ENCODE data around the gene TBXAS1.

TBXAS1 gene

DNA sequence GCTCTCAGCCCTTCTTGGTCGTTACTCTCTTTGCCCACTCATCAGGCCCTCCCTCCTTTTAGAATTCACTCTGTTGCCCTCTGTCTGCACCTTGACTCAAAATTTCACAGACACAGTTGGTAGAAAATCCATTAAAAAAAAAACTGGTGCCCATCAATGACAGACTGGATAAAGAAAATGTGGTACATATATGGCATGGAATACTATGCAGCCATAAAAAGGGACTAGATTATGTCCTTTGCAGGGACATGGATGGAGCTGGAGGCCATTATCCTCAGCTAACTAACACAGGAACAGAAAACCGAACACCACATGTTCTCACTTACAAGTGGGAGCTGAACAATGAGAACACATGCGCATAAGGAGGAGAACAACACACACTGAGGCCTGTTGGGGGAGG, 118.0 kb downstream of the TBXAS1 start:
- DNase-seq (ENCODE audit: low spot score): no peak

DNA sequence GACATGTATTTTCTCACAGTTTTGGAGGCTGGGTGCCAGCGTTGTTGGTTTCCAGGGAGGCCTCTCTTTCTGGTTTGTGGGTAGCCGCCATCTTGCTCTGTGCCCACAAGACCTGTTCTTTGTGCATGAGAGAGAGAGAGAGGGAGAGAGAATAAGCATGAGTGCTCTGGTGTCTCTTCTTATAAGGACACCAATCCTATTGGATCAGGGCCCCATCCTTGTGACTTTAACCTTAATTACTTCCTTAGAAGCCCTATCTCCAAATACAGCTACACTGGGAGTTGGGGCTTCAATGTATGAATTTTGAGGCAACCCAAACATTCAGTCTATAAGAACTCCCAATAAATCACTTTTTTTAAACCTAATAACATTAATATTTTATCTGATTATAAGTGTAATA, 119.1 kb downstream of the TBXAS1 start:
- DNase-seq (ENCODE audit: low spot score): no peak

DNA sequence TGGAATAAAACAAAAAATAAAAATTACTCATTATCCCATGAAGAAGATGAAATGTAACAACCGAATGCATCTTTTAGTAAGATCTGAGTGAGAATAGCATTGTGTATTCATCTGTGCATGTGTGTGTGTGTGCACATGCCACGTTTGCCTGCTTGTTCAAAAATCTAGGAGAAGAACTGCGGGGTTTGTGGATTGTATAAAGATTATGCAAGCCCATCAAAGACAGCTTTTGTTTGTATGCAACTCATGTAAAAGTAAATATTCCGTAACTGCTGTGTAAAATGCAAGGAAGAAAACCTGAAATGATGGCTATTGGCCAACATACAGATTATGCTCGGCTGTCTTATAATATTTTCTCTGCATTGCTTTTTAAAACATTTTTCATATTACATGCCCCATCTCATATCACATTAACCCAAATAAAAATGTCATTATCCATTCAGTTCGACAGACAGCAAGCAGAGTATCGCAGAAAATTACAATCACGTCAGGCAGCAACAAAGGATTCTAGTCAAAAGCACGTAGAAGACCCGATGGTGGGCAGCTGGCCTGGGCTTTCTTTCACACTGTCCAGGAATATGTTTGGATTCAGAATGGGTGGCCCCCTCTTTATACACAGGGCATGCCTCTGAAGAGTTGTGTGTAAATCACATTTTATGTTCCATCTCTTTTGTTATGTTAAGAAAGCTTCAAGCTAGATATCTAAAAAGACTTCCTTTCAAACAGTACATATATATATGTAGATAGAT, 119.7 kb downstream of the TBXAS1 start:
- no peak for DNase-seq (ENCODE audit: low spot score)

DNA sequence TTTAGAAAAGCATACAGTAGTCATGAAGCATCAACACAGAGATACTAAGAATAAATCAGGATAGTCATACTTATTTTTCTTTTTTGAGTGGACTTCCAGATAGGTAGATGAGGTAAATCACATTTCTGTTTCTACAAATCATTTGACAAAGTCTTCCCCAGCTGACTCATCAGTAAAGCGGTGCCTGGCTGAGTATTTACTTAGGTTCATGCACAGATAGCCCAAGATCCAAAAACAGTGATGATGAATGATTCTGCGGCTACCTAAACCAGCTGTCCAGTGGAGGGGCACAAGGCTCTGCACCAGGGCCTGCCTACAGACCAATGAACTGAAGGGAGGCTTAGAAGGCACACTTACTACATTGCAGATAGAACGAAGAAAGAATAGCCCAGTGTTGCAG, 120.6 kb downstream of the TBXAS1 start:
- no peak for DNase-seq (ENCODE audit: low spot score)

DNA sequence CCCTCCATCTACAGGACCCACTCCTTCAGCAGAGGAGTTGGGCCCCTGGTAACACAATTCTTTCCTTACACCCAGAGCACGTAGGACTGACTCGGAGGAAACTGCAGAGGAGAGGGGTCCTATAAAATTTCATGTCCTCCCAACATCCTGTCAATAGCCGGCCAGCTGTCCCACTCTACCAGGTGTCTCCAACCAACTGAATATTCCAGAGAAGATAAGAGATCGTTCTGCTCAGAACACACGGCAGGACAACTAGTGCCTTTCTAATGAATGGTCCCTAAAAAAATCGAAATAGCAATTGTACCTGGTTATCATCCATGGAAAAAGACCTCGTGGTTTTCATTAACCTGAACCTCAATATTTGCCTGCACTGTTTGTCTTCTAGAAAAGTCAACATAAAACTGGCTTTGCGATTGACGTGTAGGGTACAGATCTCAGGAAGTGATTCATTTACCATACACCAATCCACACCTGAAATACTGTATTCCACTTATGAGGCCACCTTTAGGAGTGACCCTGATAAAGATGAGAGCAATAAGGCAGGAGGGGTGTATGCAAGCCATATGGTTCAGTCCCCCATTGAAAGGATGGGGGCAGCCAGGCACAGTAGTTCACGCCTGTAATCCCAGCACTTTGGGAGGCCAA, 121.9 kb downstream of the TBXAS1 start:
- no peak for DNase-seq (ENCODE audit: low spot score)

DNA sequence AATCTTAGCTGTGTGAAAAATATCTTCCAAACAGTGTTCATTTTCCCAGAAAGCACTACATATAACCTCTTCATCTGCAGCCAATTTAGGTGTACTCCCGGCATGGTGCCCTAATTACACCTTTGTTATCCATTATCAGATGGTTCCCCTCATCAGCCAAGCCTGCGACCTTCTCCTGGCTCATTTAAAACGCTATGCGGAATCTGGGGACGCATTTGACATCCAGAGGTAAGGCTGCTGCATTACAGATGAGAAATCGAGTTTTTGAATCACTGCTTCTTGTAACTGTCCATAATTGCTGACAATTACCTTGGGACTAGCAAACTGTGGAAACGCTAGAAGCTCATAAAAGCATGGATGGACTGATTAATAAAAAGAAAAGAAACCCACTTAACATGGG, 124.2 kb downstream of the TBXAS1 start:
- DNase-seq (ENCODE audit: low spot score): no peak

DNA sequence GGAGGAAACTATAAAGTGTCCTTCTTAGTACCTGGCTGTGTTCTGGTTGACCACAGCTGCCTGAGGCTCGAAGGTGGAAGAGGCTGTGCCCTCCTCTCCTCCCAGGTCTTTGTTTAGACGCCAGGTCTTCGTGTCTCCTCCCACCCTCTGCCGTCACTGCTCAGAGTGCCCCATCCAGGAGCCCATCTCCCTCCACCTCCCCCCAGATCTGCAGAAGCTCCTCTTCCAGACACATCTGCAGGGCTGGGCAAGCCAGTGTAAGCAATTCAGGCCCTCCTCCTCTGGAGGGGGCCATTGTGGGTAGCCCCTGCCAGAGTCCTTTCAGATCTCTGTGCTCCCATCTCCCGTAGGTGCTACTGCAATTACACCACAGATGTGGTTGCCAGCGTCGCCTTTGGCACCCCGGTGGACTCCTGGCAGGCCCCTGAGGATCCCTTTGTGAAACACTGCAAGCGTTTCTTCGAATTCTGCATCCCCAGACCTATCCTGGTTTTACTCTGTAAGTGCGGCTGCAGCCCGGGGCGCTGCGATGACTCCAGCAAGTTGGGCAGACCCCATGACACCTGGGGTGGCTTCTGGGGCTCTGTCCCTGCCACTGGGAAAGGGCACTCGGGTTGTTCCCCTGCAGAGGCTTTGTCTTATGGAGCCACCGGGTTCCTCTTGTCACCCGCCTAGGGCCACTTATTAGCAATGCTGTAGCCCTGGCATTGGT, 126.2 kb downstream of the TBXAS1 start:
- DNase-seq (ENCODE audit: low spot score): no peak

DNA sequence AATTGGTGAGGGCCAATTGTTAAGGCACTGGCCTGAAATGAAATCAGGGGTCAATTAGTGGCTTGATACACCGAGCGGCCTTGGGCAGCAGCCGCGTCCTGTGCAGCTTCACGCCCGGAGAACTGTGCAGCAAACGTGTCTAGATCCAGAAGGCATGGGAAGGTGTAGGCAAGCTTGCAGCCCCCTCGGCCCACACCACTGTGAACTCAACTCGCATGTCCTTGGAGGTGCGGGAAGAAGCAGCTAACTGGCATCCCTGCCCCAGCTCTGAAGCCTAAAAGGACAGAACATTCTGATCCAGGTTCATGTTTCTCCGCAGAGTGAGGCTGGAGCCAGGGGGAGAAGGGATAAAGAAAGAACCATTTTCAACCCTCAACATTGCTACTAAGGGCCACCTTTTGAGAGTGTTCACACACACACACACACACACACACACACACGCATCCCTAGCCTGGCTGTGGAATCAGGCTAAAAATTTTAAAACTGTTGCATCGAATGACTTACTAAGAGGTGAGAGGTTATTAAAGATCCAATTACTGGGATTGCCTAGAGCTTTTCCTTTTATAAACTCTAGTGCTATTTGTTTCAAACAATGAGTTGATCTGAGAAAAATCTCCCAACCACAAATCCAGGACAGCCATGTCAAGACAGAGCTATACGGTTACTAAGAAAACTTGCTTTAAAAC, 129.7 kb downstream of the TBXAS1 start:
- DNase-seq (ENCODE audit: low spot score): no peak

DNA sequence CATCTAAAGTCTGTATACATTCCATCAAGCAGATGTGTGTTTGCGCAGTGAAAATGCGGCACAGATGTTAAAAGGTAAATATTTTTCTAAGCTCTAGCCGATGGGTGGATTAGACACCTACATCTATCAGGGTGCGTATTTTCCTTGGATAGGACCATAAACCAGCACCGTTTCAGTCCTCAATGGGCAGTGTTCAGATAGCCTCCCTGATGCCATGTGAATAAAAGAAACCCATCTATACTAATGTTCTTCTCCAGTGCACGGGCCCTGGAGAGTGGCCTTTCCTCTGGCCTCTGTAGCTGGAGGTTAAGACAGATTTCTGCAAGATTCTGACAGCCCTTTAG, 130.2 kb downstream of the TBXAS1 start:
- DNase-seq (ENCODE audit: low spot score): no peak

DNA sequence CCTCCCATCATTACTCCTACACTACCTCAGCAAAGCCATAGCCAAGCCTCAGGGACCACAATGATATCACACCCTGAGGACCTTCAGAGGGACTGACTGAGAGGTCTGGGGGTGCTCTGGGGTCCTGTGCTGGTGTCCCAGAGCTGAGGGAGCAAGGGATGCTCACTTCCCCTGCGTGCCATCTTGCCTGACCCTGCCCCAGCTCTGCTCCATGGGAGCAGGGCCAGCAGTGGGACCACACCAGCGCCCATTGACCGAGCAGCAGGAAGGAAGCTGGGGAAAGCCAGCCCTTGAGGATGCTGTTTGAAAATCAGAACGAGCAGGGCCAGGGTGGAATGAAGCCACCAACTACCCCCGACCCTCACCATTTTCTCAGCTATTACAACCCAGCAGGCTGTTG, 130.7 kb downstream of the TBXAS1 start:
- DNase-seq (ENCODE audit: low spot score): no peak

DNA sequence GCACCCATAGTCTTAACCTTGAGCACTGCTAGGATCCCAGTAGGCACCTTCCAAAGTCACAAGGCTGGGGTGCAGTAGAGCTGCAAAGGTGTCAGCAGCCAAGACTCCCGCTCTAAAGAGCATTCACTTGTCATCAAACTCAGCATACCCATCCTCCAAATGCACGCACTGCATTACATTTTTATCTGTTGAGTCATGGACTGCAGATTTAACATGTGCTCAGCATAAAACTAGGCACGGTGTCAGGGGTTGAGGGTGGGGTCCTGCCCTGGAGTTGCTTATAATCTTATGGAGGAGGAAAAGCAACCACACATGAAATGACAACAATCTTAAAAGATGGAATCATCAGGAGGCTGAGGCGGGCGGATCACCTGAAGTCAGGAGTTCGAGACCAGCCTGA, 131.1 kb downstream of the TBXAS1 start:
- no peak for DNase-seq (ENCODE audit: low spot score)

DNA sequence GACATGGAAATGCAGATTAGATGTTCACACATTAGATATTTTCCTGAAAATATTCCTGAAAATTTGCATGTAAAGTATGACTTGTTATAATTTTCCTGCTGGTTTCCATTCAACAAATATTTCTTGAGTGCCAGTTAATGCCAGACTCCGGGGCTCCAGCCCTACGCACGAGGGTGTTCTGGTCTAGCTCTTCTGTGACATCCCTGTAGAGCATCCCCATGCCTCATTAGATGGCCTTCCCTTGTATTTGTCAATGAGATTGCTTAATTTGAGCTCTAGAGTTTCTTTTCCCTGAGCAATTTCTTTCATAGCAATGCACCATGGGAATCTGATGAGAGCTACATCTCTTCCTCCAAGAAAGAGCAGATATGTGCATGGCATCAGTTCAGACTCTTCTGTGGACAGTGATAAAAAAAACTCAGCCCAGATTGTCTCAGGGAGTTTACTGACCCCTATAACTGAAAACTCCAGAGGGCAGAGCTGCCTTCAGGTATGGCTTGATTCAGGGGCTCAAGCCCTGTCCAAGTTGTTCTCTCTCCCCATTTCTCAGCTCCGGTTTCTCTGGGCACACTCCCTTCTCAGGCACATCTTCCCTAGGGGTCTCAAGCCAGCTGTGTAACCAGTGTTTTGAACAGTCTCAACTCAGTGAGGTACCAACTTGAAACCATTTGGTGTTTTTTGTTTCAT, 137.0 kb downstream of the TBXAS1 start:
- no peak for DNase-seq (ENCODE audit: low spot score)

DNA sequence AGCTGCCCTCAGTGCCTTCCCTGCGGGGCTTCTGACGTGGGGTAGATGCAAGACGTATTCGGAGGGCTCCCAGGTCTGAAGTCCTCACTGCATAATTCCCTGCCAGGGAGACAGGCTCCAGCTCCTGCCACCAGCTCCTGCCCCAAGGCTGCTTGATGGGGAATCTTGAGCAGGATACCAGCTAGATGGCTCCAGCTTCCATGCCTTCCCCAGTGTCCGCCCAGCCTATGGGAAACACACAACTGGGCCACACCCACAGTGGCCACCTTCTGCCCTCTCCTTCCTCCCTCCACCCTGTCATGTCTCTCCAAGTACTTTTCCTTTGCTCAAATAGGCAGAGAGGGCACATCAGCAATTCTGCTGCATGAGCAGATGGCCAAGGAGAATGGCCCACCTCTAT, 137.9 kb downstream of the TBXAS1 start:
- DNase-seq (ENCODE audit: low spot score): no peak

DNA sequence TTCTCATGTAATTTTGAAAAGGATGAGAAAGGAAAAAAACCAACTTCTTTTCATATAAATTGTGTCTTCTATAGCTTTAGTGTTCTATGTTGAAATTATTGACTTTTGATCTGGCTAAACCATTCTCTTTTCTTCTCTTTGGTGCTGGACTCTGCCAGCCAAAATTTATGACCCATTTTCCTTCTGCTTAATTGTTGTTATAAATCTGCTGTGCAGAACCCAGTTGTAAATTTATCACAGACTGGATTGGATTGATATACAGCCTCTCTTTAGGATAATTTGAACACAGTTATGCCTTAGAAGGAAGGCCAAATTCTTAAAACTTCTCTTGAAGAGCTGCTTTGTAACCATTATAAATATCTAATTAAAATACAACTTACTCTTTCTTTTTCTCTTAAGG, 139.9 kb downstream of the TBXAS1 start:
- DNase-seq (ENCODE audit: low spot score): no peak

DNA sequence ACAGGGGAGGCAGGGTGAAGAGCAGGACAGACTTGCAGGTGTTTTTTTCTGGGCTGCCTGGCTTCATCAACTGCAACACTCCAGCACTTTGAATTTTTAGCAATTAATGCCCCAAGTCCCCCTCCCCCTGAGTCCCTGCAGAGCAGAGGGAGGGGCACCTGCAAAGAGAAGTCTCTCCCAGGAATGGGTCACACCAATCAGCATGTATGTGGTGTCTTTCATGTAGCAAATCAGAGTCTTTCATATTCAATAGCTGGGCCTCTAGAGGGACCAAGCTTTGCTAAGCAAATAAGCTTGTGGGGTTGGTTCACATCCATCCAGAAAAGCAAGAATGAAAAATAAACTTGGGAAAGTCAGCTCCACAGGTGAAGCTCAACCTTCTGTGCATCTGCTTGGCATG, 143.0 kb downstream of the TBXAS1 start:
- DNase-seq (ENCODE audit: low spot score): no peak

DNA sequence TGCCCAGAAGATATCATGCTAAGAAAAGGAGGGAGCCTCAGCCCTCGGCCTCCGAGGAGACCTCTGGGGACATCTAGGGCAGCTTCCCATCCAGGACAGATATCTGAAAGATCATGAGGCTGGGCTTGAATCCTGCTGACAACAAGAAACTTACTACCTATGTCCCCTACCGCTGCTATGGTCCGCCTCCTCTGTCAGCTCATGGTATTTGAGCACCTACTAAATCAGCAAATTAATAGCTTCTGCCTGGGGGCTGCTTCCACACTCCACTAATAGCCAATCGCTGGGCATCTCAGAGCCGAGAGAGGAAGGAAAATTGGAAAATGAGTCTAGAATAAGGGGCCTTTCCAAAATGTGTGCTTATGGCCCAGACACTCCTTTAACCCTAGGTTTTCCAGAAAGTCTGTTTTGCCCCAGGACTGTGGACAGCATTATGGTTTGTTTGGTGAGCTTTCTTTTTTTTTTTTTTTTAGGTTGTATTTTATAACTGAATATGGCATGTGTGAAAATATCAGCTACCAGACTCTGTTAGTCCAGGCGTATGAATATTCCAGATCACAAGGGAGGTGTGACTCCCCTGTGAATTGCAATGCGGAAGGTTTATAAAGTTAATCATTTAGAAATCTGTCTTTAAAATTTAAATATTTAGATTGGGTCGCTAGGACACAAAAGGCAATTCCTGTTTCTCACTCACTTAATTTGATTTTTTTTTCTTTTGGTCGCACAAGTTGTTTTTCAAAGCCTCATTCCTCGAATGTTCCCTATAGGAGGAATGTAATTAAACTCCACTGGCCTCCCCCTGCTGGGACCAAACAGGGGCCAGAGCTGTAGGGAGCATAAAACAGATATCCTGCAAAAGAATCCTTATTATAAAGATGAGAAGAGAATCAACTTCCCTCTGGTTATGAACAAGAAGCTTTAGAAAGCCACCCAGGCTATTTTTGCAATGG, 144.3 kb downstream of the TBXAS1 start:
- DNase-seq (ENCODE audit: low spot score): no peak

DNA sequence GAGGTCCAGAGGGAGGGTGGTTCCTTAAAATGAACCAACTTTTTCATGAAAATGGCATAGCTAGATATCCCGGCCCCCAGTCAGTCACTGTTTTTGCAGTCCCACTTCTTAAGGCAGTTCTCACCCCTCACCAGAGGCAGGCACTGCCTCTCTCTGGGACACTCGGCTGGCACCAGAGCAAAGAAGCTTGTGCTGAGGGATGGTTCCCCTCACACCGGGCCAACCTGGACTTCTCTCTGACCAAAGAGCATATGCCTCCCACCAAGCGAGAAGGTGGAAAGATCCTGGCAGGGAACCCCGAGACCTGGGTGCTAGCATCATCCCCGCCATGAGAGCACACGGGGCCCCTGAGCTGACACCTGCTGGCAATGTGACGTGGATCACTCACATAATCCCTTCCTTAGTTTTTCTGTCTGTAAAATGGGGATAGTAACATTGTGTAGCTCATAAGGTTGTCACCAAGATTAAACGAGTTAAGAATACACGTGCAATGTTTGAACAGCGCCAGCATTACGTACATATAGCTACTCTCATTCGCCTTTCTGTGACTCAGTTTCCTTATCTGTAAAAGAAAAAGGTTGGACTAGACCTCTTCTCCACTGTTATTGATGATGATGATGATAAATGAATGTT, 145.2 kb downstream of the TBXAS1 start:
- no peak for DNase-seq (ENCODE audit: low spot score)

DNA sequence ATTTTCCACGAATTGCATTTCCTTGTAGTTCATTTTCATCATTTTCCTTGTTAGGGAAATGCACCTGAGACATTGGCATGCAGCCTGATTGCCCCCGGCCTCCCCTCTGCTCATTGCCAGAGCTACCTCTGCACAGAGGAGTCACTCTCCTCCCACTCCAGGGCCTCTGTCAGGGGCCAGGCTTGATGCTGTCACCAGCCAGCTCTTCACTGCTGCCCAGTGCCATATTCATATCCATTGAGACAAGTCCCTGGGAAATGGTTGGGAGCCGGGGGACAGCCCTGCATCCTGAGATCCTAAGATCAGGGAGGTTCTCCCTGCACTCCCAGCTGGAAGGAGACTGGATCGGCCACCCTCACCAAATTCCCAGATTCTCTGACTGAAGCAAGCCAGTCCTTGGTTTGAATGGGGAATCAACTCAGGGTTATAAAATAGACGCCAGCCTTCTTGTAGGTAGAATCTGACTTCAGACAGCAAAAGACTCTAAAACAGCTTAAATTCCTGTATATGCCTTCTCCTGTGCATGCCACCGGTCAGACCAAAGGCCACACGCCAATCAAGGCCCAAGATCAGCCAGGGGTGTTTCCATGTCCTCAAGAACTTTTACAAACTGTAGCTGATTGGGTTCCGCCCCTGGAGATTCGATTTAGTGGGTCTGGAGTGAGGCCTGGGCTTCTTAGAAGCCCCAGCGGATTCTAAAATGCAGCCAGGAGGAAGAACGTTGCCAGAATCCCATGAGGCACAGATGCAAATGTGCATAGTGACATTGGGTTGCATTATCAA, 147.2 kb downstream of the TBXAS1 start:
- no peak for DNase-seq (ENCODE audit: low spot score)

DNA sequence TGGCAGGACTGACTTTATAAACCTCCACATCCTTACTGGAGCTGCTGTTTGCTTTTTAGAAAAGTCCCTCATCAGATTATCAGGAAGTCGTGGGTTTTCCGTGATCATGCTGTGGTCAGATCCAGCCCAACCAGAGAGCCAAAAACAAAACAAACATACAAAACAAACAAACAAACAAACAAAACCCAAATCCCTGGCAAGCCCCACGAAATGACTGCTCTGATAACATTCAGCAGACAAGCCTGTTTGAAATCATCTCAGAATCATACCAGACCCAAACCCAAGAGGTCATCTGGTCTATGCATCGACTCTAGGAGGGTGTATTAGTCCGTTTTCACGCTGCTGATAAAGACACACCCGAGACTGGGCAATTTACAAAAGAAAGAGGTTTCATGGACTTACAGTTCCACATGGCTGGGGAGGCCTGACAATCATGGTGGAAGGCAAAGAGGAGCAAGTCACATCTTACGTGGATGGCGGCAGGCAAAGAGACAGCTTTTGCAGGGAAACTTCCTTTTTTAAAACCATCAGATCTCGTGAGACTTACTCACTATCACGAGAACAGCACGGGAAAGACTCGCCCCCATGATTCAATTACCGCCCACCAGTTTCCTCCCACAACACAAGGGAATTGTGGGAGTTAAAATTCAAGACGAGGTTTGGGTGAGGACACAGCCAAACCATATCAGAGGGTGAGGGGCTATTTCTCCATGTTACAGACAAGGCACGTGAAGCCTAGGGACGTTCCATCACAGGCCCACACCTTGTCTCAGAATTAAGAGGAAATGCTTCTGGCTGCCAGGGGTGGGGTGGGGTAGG, 148.0 kb downstream of the TBXAS1 start:
- DNase-seq (ENCODE audit: low spot score): no peak
